ENCODE results near the gene CRTC1. TPM values are rescaled to one million over a fixed set of nuclear protein-coding genes. Genes with fewer than 3 reads are reported as not detected.

The CRTC1 gene
- total RNA-seq, 4 donors from 2014 or later: 12.3 to 15.9 (median 13.1) TPM

GRCh38 chr19:18775586-18776287, 92.3 kb downstream of the CRTC1 start:
- H3K4me3 ChIP-seq (replicated peaks in 1 of 3): no peak overlapping the region
- H3K9me3 ChIP-seq: no peaks in the 10 kb centered on the region
- H3K27me3 ChIP-seq: no peaks in the 10 kb centered on the region
- H3K27ac ChIP-seq: no peak overlapping the region
- intact Hi-C loops (cut with DNase I): no loop called here
- TF ChIP-seq CTCF (IDR thresholded peaks at IDR 0.05) (no peak), POLR2A (IDR thresholded peaks at IDR 0.05) (no peak)
- DNase-seq: no peak
- no peaks in the 10 kb centered on the region for H3K36me3 ChIP-seq
- WGBS, 2 donors: 90 to 96% methylated on average over 3 to 13 of the region's 33 CpGs
- no peaks in the 10 kb centered on the region for H3K4me1 ChIP-seq

- no peak overlapping the region for H3K27ac ChIP-seq
- H3K27me3 ChIP-seq: no peaks in the 10 kb centered on the region
- H3K4me3 ChIP-seq (replicated peaks in 1 of 3): no peak overlapping the region
- intact Hi-C loops (cut with DNase I): no loop called here
- H3K36me3 ChIP-seq: no peaks in the 10 kb centered on the region
- no peaks in the 10 kb centered on the region for H3K4me1 ChIP-seq
- 81 to 83% methylated on average over 8 of the region's 8 CpGs for WGBS, 2 donors
- TF ChIP-seq POLR2A (IDR thresholded peaks at IDR 0.05) (no peak), CTCF (IDR thresholded peaks at IDR 0.05) (no peak)
- H3K9me3 ChIP-seq: no peaks in the 10 kb centered on the region
- DNase-seq: no peak
These were observed 92.8 kb downstream of the CRTC1 start for GRCh38 chr19:18776288-18776594.

GRCh38 chr19:18776736-18777135, 93.3 kb downstream of the CRTC1 start:
- intact Hi-C loops (cut with DNase I): no loop called here
- TF ChIP-seq POLR2A (IDR thresholded peaks at IDR 0.05) (no peak), CTCF (IDR thresholded peaks at IDR 0.05) (no peak)
- Histone ChIP-seq H3K9me3 (no peaks in the 10 kb centered on the region), H3K27me3 (no peaks in the 10 kb centered on the region), H3K36me3 (no peaks in the 10 kb centered on the region), H3K4me3 (replicated peaks in 1 of 3) (no peak overlapping the region), H3K27ac (no peak overlapping the region), H3K4me1 (no peaks in the 10 kb centered on the region)
- 82 to 90% methylated on average over 4 to 5 of the region's 12 CpGs for WGBS, 2 donors
- DNase-seq: no peak

GRCh38 chr19:18777301-18778075, 94.0 kb downstream of the CRTC1 start:
- H3K36me3 ChIP-seq: no peaks in the 10 kb centered on the region
- H3K4me3 ChIP-seq (replicated peaks in 1 of 3): no peak overlapping the region
- H3K27ac ChIP-seq: no peak overlapping the region
- no peak for TF ChIP-seq CTCF (IDR thresholded peaks at IDR 0.05)
- no peak for TF ChIP-seq POLR2A (IDR thresholded peaks at IDR 0.05)
- 53 to 64% methylated on average over 27 to 38 of the region's 71 CpGs for WGBS, 2 donors
- intact Hi-C loops (cut with DNase I): no loop called here
- no peaks in the 10 kb centered on the region for H3K27me3 ChIP-seq
- no peaks in the 10 kb centered on the region for H3K9me3 ChIP-seq
- DNase-seq: no peak
- no peaks in the 10 kb centered on the region for H3K4me1 ChIP-seq

GRCh38 chr19:18778076-18778389, 94.6 kb downstream of the CRTC1 start:
- no peak for DNase-seq
- WGBS, 2 donors: 64 to 77% methylated on average over 7 to 11 of the region's 11 CpGs
- H3K36me3 ChIP-seq: no peaks in the 10 kb centered on the region
- no peaks in the 10 kb centered on the region for H3K4me1 ChIP-seq
- H3K27me3 ChIP-seq: no peaks in the 10 kb centered on the region
- TF ChIP-seq POLR2A (IDR thresholded peaks at IDR 0.05): no peak
- no peak for TF ChIP-seq CTCF (IDR thresholded peaks at IDR 0.05)
- intact Hi-C loops (cut with DNase I): no loop called here
- no peaks in the 10 kb centered on the region for H3K9me3 ChIP-seq
- H3K27ac ChIP-seq: no peak overlapping the region
- no peak overlapping the region for H3K4me3 ChIP-seq (replicated peaks in 1 of 3)
